ENCODE data around the gene ACTL10. TPM values are rescaled to one million over a fixed set of nuclear protein-coding genes. Genes with fewer than 3 reads are reported as not detected.

Gene ACTL10
- polyA plus RNA-seq, 3 donors: 0.45 to 0.71 (median 0.50) TPM

DNA sequence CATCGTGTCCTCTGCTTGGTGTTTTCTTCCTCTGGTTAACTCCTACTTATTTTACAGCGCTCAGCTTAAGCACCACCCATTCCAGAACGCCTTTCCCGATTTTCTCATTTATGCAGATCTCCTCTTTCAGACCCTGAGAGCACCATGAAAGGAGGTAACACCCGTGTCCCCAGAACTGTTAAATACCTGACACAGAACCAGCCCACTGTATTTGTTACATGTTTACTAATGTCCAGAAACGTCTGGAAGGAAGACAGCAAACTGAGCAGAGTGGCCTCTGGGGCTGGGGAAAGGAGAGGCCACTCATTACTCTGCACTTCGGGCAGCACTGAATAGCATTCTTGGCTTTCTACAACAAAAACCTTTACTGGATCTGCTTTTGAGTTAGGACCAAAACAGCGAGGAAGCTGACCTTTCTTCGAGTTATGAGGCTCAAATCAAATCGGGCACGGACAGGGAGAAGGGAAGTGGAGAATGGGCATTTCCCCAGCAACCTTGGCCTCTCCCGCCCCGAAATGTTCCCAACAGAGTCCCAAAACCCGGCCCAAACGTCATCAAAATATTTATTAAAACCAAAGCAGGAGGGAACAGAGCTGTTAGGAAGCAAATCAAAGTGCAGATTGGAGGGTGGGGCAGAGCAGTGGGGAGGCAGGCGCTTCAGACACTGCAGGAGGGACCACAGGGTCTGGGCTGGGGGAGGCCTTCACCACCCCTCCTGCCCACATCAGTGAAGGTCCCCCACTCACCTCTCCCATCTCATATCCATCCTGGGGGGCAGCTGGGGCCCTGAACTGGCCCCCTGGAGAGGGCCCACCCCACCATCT lies 8.6 kb downstream of the ACTL10 start:
- DNase-seq: no peak

DNA sequence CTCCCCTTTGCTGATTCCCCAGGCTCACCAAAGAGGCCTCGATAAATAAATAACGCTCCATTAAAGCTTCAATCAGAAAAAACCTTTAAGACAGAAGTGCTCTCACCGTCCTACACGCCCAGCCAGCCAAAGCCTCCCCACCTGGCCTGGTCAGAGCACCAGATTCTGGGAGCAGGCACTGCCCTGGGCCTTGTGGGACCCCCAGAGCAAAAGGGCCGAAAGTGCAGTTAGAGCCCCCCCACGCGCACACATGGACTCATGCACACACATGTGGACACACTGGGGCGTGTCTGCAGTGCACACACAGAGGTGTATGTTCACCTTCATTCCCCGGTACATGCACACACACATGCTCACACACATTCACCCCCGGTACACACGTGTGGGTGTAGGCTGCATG lies 9.4 kb downstream of the ACTL10 start:
- DNase-seq: no peak

DNA sequence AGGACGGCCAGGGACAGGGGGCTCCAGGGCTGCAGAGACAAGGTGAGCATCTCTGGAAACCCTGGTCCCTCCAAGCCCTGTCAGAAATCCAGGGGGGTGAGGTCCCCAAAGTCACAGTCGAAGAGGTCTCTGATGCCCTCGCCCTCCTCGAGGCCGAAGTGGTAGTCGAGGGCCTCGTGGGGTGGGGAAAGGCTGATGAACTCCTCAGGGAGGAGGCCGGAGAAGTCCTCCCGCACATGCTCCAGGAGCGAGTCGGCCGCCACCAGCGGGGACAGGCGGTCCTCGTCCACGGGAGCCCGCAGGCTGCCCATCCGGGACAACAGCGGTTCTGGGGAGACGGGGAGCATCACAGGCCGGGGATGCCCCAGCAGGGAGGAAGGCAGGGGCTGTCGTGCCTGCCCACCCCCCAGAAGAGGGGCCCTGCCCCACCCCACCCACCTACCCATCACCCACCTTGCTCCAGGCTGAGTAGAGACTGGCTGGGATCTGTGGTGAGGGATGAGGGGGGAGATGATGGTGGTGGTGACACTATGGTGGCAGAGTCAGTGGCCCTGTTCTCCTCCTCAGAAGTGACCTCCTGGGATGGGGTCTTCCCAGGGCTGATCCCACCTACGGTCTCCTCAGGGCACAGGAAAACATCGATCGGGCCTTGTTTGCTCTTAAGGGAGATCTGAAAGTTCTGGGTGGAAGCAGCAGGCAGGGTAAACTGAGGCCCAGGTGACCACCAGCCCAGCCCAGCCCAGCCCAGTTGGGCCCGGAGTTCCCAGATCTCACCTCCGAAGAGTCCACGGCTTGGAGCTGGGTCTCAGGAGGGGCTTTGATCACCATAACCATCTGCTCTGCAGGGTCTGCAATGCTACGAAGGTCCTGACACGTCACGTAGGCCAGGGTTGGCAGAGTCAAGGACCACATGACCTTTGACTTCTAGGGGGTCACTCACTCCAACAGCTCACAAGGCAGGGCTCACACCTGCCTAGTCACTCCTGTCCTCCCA lies 10.2 kb downstream of the ACTL10 start:
- DNase-seq: no peak

DNA sequence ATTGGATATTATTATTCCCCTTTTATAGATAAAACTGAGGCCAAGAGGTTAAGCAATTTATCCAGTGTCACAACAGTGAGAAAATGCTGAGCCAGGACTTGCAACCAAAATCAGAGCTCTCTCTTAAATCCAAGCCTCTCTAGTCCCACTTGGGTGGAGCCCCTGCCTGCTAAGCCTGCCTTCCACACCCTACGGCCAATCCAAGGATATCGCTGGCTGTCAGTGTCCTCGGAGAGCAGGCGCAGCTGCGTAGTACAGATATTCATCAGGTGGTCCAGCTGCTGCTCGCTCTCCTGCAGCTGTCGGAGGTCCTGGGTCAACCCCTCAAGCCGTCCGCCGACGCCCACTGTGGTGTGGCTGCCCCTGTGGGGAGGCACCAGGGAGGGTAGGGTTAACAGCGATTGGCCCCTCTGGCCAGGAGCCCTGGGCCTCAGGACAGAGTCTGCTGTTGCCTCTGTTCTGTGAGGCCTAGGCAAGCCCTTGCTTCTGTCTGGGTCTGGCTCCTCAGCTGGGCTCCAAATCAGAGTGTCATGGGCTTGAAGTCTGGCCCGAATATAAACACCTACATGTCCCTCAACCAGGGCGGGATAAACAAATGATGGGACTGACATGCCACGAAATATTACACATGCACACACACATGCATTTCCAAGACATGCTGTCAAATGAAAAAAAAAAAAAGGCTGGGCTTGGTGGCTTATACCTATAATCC lies 11.4 kb downstream of the ACTL10 start:
- DNase-seq: no peak

DNA sequence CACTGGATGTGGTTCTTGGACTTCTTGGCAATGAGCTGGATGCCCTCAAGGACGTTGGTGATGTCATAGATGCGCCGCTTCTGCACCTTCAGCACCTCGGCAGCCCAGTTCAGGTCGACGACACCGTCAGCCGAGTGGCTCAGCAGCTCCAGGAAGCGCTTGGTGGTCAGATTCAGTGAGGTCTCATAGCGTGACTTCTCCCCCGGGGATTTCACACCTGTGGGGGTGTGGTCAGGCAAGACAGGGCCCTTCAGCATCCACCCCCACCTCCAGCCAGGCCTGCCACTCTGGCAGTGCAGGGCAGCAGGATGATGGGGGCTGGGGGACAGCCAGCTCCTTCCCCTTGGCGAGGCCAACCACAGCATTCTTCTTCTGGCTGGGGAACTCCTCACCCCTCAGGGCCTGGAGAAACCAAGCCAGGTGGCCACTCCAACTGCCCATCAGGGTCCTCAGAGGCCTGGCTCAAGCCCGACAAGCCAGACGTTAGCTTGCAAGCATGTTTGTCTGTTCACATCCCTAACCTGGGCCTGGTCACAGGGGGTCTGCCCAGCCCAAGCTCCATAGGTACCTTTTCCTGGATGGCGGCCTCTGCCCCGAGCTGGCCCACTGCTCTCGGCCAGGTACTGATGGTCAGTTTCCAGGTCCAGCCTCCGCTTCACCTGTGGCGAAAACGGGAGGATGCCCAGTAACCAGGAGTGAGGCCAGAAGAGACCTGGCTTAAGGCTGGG lies 13.2 kb downstream of the ACTL10 start:
- no peak for DNase-seq

DNA sequence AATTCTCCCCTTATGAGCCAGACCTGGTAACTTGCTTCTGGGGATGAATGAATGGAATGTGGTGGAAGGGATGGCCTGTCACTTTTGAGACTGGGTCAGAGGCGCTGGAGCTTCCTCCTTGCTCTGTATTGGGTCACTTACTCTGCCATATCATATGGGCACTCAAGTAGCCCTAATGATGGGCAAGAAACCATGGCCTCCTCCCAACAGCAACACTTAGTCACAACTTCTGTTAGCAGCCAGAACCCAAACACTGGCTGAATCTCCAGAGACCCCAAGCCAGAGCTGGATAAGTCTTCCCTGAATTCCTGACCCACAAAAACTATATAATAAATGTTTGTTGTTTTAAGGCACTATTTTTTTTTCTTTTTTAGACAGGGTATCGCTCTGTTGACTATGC lies 13.9 kb downstream of the ACTL10 start:
- no peak for DNase-seq

DNA sequence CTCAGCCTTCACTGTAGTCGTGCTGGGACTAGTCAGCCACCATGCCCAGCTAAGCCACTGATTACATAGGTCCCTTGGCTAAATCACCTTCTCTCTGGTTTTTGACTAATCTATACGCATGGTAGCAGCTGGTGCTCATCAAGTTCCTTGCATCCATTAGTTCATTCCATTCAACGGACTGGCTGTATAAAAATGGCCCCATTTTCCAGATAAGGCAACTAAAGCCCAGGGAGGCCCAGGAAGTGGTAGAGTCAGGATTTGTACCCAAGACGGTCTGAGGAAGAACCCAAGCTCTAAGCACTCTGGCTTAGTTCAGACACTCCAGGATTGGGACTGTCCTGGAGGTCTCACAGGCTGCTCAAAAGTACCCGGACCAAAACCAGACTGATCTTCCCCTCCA lies 14.5 kb downstream of the ACTL10 start:
- DNase-seq: no peak

DNA sequence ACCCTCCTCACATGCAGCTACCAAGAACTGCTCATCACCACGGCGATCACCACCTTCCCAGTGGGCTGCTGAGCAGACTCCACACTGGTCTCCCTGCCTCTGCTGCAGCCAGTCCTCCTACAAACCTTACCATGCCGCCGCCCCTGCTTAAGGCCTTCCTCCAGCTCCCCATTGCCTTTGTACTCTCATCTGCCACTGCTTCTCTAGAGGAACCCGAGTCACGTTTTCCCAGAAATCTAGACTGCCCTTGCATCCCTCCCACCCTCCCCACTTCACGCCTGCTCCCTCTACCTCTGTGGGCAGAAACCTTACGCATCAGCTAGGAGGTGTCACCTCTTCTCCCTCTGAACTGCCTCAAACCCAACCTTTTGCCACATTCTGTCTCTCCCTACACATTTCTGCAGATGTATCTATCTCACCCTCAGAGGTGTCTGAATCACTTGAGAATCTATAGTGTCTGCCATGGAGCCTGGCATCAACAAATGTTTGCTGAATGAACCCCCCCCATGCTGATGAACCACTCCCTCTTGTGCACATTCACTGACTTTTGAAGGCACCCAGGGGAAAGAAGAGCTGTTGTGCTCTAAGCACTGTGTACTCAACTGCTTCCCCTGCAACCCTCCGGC lies 15.1 kb downstream of the ACTL10 start:
- no peak for DNase-seq

DNA sequence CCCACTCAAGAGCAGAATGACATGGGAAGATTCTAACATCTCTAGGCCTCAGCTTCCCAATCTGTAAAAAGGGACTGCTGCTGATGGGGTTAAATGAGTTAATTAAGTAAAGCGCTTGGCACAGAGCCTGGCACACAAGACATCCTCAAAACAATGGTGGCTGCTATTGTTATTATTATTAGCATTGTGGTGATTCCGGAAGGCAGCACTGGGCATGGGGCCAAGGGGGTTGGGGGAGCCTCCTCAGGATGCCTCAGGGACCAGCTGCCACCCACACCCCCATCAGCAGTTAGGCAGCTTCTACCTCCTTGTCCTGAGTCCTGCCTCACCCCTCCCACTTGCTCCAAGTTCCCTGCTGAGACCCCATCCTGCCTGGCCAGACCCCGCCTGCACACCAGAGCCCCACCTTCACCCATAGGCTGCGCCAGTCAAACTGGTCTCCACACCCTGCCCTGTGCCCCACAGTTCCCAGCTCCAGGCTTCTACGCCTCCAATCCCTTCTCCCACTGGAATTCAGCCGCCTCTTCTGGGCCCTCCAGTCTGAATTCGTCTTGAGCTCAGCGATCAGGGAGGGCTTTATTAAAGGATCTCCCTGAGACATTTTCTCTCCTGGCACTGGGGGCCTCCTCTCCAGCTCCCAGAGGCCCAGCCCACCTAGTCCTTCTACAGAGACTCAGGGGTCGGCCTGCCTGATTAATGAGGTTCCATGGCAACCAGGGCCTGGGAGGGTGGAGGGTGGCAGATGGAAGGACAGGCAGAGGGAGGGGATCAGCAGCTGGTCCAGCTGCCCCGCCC lies 18.0 kb downstream of the ACTL10 start:
- no peak for DNase-seq

DNA sequence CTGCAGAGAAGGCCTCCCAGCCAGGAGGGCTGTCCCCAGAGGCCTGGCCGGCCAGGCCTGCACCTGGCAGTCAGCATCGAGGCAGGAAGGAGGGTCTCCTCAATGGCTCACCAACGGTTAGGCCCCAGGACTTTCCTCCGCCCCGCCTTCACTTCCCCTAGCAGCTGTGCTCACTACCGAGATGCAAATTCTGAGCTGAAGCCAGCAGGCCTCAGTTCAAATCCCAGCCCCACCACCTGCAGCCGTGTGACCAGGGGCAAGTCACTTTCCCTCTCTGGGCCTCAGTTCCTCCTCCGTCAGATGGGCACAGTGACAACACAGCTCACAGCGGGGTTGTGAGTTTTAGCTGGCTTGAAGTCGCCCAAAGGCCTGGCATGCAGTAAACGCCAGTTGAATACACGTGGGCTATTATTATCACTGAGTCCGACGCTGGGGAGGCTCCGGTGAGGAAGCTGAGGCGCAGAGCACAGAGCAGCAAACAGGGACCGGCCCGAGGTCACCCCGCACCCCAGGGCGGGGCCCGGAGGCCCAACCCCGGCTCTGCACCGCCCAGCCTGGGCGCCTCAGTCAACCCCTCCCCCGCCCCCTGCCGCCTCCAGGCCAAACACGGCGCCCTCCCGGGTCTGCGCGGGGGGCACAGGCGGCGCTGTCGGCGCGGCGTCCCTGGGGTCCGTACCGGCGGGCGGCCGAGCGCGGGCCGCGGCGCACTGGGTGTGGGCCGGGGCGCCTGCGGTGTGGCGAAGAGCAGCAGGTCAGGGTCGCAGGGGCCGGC lies 18.8 kb downstream of the ACTL10 start:
- no peak for DNase-seq

DNA sequence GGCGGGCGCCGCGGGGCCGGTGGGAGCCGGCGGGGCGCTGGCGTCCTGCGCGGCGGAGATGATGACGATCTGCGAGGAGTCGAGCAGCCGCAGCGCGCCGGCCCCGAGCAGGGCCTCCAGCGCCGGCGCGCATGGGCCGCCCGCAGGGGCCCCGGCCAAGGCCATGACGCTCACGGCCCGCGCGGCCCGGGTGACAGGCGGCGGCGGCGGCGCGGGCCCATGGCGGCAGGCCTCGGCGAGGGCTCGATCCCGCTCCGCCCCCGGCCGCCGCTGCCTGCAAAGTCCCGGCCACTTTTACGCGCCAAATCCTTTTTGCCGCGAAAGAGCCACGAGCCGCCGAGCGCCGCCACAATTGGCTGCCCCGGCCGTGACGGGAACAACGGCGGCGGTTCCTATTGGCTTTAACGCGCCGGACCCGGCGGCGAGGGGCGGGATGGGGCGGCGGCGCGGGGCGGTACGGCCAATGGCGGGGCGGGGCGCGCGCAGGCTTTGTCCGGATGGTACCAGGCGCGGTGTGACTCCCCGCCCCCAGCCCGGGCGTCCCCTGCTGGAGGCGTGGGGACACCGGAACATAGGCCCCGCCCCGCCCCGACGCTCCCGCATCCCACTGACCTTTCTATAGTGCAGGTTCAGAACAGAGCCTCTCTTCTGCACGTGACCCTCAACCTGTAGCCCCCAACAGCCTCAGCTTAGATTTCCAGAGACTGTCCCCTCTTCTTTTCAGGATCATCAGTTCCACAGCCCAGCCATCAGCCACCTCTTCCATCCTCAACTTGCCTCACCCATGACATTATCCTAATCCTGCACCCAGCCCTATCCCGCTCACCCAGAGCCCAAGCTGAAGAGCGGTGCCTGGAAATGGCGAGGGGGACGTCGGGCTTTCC lies 19.6 kb downstream of the ACTL10 start, which contains the start of gene E2F1:
Gene E2F1, minus strand, starts transcription at position 286 of the 884 bp plus-strand sequence. Its CDS starts 121 bp downstream, at position 165.
- peak; percentile 95 for DNase-seq

DNA sequence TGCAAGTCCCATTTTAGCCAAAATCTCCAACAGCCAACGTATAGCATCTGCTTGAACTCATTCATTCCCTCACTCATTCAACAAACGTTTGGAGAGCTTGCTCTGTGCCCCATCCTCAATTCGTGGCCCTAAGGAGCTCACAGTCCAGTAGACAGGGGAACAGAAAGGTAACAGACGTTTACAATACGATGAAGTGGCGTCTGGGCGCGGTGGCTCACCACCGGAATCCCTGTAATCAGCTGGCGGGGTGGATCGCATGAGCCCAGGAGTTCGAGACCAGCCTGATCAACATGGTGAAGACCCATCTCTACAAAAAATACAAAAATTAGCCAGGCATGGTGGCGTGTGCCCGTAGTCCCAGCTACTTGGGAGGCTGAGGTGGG lies 20.2 kb downstream of the ACTL10 start:
- DNase-seq: no peak

DNA sequence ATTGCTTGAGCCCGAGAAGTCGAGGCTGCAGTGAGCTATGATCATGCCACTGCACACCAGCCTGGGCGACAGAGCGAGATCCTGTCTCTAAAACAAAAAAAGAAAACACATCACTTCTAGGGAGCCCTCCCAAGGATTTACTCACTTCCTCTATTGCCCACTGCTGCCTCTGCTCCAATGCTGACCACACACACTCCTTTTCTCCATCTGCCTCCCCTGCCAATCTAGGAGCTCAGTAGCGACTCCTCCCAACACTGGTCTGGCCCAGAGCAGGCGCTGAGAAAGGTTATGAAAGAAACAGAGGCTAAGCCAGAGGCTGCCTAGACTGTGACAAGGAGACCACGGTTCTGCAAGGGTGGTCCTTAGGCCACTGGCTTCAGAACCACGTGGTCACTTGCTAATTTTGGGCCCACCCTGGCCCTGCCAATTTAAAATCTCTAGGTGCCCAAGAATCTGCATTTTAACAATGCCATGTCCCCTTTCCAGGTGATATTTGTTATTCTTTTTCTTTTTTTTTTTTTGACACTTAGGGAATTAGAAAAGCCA lies 20.7 kb downstream of the ACTL10 start:
- DNase-seq: no peak

DNA sequence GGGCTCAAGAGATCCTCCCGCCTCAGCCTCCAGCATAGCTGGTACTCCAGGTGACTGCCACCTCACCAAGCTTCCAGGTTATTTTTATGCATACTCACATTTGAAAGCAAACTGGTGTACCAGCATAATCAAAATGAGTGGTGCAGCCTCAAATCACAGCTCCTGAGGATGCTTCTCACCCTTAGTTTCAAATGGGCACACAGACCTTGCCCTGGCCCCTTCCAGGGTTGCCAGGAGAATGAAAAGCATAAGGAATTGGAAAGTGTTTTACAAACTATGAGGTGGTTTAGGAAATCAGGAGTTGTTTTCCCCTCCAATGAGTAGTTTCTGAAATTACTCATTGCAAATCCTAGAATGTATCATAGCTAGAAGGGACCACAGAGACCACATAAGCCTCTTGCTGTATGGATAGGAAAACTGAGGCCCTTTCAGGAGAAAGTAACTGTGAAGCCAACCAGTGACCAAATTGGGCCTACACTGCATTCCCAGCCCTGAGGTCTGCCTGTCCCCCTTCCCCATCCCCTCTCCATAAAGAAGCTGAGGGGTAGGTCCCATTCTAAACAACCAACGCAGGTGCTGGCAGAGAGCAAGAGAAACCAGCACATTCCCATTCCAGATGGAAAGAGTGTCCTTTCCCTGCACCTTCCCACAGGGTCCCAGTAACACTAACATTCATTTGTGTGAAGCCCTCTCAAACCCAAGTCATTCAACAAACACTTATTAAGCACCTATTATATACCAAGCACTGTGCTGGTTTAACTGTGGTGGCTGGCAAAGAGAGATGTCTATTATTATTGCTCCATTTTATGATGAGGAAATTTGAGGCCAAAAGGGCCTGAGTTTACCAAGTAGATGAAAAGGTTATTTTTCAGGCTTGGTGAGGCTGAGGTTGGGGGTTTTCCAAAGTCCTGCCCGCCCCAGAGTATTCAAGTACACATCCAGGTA lies 21.5 kb downstream of the ACTL10 start:
- no peak for DNase-seq

DNA sequence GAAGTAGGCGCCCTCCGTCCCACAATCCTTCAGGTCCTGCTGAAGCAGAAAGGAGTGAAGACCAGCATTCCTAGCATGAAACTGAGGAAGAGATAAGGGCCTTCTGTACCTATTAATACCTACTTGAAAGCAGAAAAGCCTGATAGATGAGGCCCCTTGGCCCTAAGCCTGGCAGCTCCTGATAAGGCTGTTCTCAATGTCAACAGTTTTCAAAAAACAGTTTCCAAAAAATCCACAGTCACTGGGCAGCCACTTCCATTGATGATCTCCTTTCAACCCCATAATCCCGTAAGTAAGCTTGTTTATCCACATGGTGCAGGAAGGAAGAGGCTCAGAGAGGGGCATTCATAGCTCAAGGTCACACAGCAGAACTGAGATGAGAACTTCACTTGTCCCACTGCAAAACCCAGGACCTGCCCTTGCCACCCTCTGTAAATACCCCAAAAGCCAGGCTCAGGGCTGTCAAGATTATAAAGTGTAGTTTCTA lies 22.2 kb downstream of the ACTL10 start:
- no peak for DNase-seq

DNA sequence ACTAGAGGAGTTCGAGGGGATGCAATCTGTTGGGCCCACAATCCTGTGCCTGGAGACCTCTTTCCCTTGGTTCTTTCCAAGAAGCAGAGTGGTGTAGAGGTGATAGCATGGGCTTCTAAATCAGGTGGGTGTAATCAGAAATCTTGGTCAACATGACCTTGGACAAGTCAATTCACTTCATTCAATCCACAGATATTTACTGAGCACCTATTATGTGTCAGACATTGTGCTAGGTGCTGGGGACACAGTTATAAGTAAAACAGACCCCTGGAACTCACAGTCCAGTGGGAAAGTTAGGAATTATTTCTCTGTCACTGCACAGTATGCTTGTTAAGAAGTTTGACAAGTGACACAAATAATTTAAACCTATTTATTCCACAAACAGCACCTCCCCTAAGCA lies 22.8 kb downstream of the ACTL10 start:
- DNase-seq: no peak

DNA sequence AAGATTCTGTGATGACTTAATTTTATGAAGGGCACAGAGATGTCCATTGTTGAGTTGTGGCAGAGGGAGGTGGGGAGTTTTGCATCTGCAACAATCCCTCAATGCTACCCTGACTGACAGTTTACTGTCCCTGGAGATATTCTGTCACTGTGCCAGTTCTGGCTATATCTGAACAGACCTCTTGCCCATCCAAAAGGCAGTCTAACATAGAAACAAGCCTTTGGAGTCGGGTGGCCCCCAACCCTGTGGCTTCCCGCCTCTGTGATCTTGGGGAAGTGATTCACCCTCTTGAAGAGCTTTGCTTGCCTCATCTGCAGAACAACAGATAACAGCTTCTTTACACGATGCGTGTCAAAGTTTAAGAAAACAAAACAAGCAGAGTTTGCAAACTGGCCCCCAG lies 23.2 kb downstream of the ACTL10 start:
- no peak for DNase-seq
